HepG2 (cell line): ENCODE data around the gene TEDC2. TPM values are rescaled to one million over a fixed set of nuclear protein-coding genes. Genes with fewer than 3 reads are reported as not detected.

Source experiments
- ATF1 ChIP-seq: IDR thresholded peaks from 2 replicates; pipeline ENCODE4 v1.6.1; 2016; ENCODE audit warnings: mild to moderate bottlenecking, control low read depth
- BRF2 ChIP-seq: sonication (generic); formaldehyde crosslinking; IDR thresholded peaks from 2 replicates; pipeline ENCODE4 v1.8.1; 2022; ENCODE audit warnings: mild to moderate bottlenecking, missing genetic modification reagents
- CBFB ChIP-seq: sonication (generic); formaldehyde crosslinking; IDR thresholded peaks from 2 replicates; pipeline ENCODE4 v1.4.0; 2020; ENCODE audit warnings: missing genetic modification reagents
- CTCF ChIP-seq: sonication (generic); formaldehyde crosslinking; IDR thresholded peaks from 2 replicates; pipeline ENCODE4 v1.5.0; 2020; ENCODE audit warnings: mild to moderate bottlenecking, missing genetic modification reagents, moderate library complexity
- HINFP ChIP-seq: sonication (generic); formaldehyde crosslinking; IDR thresholded peaks from 2 replicates; pipeline ENCODE4 v1.4.0; 2020; ENCODE audit warnings: low read depth, mild to moderate bottlenecking, missing genetic modification reagents
- PRDM4 ChIP-seq: sonication (generic); formaldehyde crosslinking; IDR thresholded peaks from 2 replicates; pipeline ENCODE4 v1.9.0; 2021; ENCODE audit warnings: missing genetic modification reagents, borderline replicate concordance
- SSRP1 ChIP-seq: IDR thresholded peaks from 2 replicates; pipeline ENCODE4 v1.6.1; 2016; ENCODE audit warnings: control low read depth
- TCF12 ChIP-seq, 2 experiments: fragments of 450-650 bp in 1 of 2; sonication (generic) in 1 of 2; formaldehyde crosslinking in 1 of 2; IDR thresholded peaks; 2 replicates each; pipeline versions ENCODE4 v1.6.1 to v1.8.0; 2017 to 2022; ENCODE audit warnings: antibody characterized with exemption in 1 of 2, mild to moderate bottlenecking in 1 of 2, missing genetic modification reagents in 1 of 2, moderate library complexity in 1 of 2
- THAP9 ChIP-seq: sonication (generic); formaldehyde crosslinking; IDR thresholded peaks from 2 replicates; pipeline ENCODE4; 2020; ENCODE audit warnings: missing genetic modification reagents, mild to moderate bottlenecking, borderline replicate concordance
- WIZ ChIP-seq: sonication (generic); formaldehyde crosslinking; IDR thresholded peaks from 2 replicates; pipeline ENCODE4 v1.5.1; 2020; ENCODE audit warnings: mild to moderate bottlenecking, missing genetic modification reagents
- ZBTB46 ChIP-seq: sonication (generic); formaldehyde crosslinking; IDR thresholded peaks from 2 replicates; pipeline ENCODE4 v1.4.0; 2020; ENCODE audit warnings: mild to moderate bottlenecking, missing genetic modification reagents, borderline replicate concordance
- ZNF563 ChIP-seq: sonication (generic); formaldehyde crosslinking; IDR thresholded peaks from 2 replicates; pipeline ENCODE4 v1.8.0; 2022; ENCODE audit warnings: mild to moderate bottlenecking, moderate library complexity, missing genetic modification reagents
- ZNF572 ChIP-seq: sonication (generic); formaldehyde crosslinking; IDR thresholded peaks from 2 replicates; pipeline ENCODE4 v1.5.1; 2020; ENCODE audit warnings: mild to moderate bottlenecking, missing genetic modification reagents
- ZNF580 ChIP-seq: IDR thresholded peaks from 2 replicates; pipeline ENCODE4 v1.6.1; 2016; ENCODE audit warnings: low read depth, borderline replicate concordance
- ZNF878 ChIP-seq: sonication (generic); formaldehyde crosslinking; IDR thresholded peaks from 2 replicates; pipeline ENCODE4 v1.8.1; 2023; ENCODE audit warnings: mild to moderate bottlenecking, missing genetic modification reagents, moderate library complexity
- polyA plus RNA-seq, 8 experiments: library from polyadenylated mRNA; depleted of rRNA in 3 of 8; stranded (reverse) in 7 of 8; unstranded in 1 of 8; fragments of >200 nt; fragmentation: Illumina TruSeq in 4 of 8; extraction: Trizol in 4 of 8; gene quantifications; 2 replicates each; pipeline versions ENCODE4 v1.2.1 to v1.2.3, GENCODE V29; 2011 to 2016; ENCODE audit warnings: low read depth in 4 of 8, missing spikeins in 1 of 8, mixed read lengths in 1 of 8; ENCODE audit not compliant: insufficient read depth in 1 of 8
- total RNA-seq, 5 experiments: library from RNA; depleted of rRNA; stranded (reverse); fragments of >200 nt; fragmentation: Illumina TruSeq; extraction: Trizol; gene quantifications; 2 replicates each; pipeline ENCODE4 v1.2.3, GENCODE V29; 2016; ENCODE audit warnings: low read depth in 1 of 5

Gene TEDC2
- total and polyA plus RNA-seq, 2 of the 13 experiments (the other 11 are each of a cell fraction or from before 2014, with no cell fraction given), result 6.2 to 24.4 TPM

GRCh38 chr16:2429034-2429770 lies 30.7 kb upstream of the TEDC2 start, which contains the start of gene CCNF (continued):
- TF ChIP-seq CTCF (peak; percentile 37), BRF2 (CRISPR knock-in tag) (no peak; the same call in 1 of the 2 replicates), THAP9 (no peak), ATF1 (no peak), ZNF572 (CRISPR knock-in tag) (no peak), TCF12 (IDR thresholded peaks at IDR 0.05) (no peak), TCF12 (CRISPR knock-in tag; IDR thresholded peaks at IDR 0.05) (0 out of 2 replicates have a peak, but pooled peaks have one; percentile 53), HINFP (CRISPR knock-in tag) (peak; percentile 76; the same call in 1 of the 2 replicates), ZBTB46 (CRISPR knock-in tag) (no peak), ZNF580 (CRISPR knock-in tag) (no peak; the same call in 1 of the 2 replicates), PRDM4 (CRISPR knock-in tag) (no peak), CBFB (CRISPR knock-in tag) (no peak), ZNF563 (CRISPR knock-in tag) (peak; percentile 57; the same call in 1 of the 2 replicates), ZNF878 (CRISPR knock-in tag) (no peak; the same call in 1 of the 2 replicates), SSRP1 (no peak), WIZ (CRISPR knock-in tag) (no peak)
